Spleen (tissue), 11 donors: ENCODE results near the gene CAMTA1. TPM values are rescaled to one million over a fixed set of nuclear protein-coding genes. Genes with fewer than 3 reads are reported as not detected.

Experiments
- DNase-seq: peaks from one replicate; pipeline ENCODE4 v3.0.0-alpha.2; 2020
- H3K27ac ChIP-seq, 8 donors: fragments of 200-600 bp; sonication (generic) in 7 of 8; 1 replicate in 4 of 8; 2 replicates in 4 of 8; pipeline versions ENCODE4 v1.5.0 to v1.8.0; 2016 to 2021; ENCODE audit warnings: inconsistent platforms in 4 of 8, mild to moderate bottlenecking in 4 of 8, moderate library complexity in 1 of 8
- H3K27me3 ChIP-seq, 7 donors: fragments of 200-600 bp; sonication (generic) in 6 of 7; replicated peaks in 1 of 7; 1 replicate in 4 of 7; 2 replicates in 3 of 7; pipeline versions ENCODE4 v1.5.0 to v1.8.0; 2016 to 2021; ENCODE audit warnings: inconsistent platforms in 3 of 7, mild to moderate bottlenecking in 1 of 7
- H3K36me3 ChIP-seq, 6 donors: fragments of 200-600 bp; sonication (generic) in 5 of 6; 1 replicate in 4 of 6; 2 replicates in 2 of 6; pipeline versions ENCODE4 v1.5.0 to v1.8.0; 2016 to 2021; ENCODE audit warnings: inconsistent platforms in 2 of 6
- H3K4me1 ChIP-seq, 6 donors: fragments of 200-600 bp; sonication (generic) in 5 of 6; 1 replicate in 3 of 6; 2 replicates in 3 of 6; pipeline versions ENCODE4 v1.5.0 to v1.8.0; 2016 to 2021; ENCODE audit warnings: inconsistent platforms in 3 of 6
- H3K4me3 ChIP-seq, 8 donors: fragments of 200-600 bp; sonication (generic) in 7 of 8; 1 replicate in 4 of 8; 2 replicates in 4 of 8; pipeline versions ENCODE4 v1.5.0 to v1.8.0; 2016 to 2021; ENCODE audit warnings: inconsistent platforms in 4 of 8, mild to moderate bottlenecking in 4 of 8, moderate library complexity in 2 of 8
- H3K9me3 ChIP-seq, 8 donors: fragments of 200-600 bp; sonication (generic) in 7 of 8; 1 replicate in 4 of 8; 2 replicates in 4 of 8; pipeline versions ENCODE4 v1.5.0 to v1.8.0; 2016 to 2021; ENCODE audit warnings: inconsistent platforms in 4 of 8
- CTCF ChIP-seq, 11 experiments: fragments of 200-600 bp in 7 of 11; fragments of 450-650 bp in 4 of 11; sonication (generic) in 4 of 11; IDR thresholded peaks in 8 of 11; conservative IDR thresholded peaks in 3 of 11; 1 replicate in 7 of 11; 2 replicates in 4 of 11; pipeline versions ENCODE4 v1.4.0 to v1.8.0; 2016 to 2021; ENCODE audit warnings: antibody characterized with exemption in 11 of 11, inconsistent platforms in 4 of 11, mild to moderate bottlenecking in 1 of 11
- POLR2A ChIP-seq, 3 donors: fragments of 450-650 bp; IDR thresholded peaks; one replicate each; pipeline ENCODE4 v1.5.1; 2017; ENCODE audit warnings: antibody characterized with exemption in 3 of 3, mild to moderate bottlenecking in 1 of 3
- POLR2AphosphoS5 ChIP-seq, 3 donors: sonication (generic); formaldehyde crosslinking; IDR thresholded peaks; one replicate each; pipeline ENCODE4 v1.5.1; 2017; ENCODE audit warnings: antibody characterized with exemption in 3 of 3
- WGBS, 5 donors: extraction: QIAGEN DNeasy Blood & Tissue Kit in 3 of 5; methylation state at CpG; one replicate each; pipeline versions ENCODE4 v1.1.5 to v1.1.7; 2013 to 2018; 5-methylcytosine and 5-hydroxymethylcytosine counted together
- intact Hi-C: fragments of 100-400 bp; cut with DNase I; formaldehyde crosslinking; loops from one replicate; pipeline ENCODE4 v1.15.0; 2023; ENCODE audit warnings: low total_unique reads
- polyA plus RNA-seq, 3 donors: library from polyadenylated mRNA; stranded (reverse); fragments of 200-250 nt; gene quantifications; one replicate each; pipeline ENCODE4 v1.2.1, GENCODE V29; 2013
- total RNA-seq, 7 donors: library from RNA; depleted of rRNA in 3 of 7; stranded (reverse); fragments of >200 nt in 3 of 7; fragmentation: NEBNext Ultra II Directional in 4 of 7; extraction: Animal tissue kit (Norgen Biotek cat#: 25700) in 4 of 7; gene quantifications; one replicate each; pipeline versions ENCODE4 v1.1.0 to v1.2.1, GENCODE V29; 2016 to 2021
- donor health status: healthy with polysubstance abuse.
- donor health status: DM: no; HTN: no; CAD: no; lungs with moderate emphysema.
- donor health status: DM: no; HTN: no; CAD: no.
- donor health status: Bipolar disorder and iron deficiency.
- donor health status: healthy.
- donor health status: DM: no; HTN: no; CAD: no.
- donor health status: DM: yes; HTN: yes; CAD: no.

The CAMTA1 gene
- total and polyA plus RNA-seq, 10 donors, result 53.0 to 106 (median 77.3) TPM

GRCh38 chr1:7515175-7515574 lies 729.9 kb downstream of the CAMTA1 start:
- H3K9me3 ChIP-seq, result no peaks in the 10 kb centered on the region
- H3K36me3 ChIP-seq, result no peaks in the 10 kb centered on the region
- peaks cover 0 to 31% (median 0%) of the 10 kb centered on the region in 7 donors for H3K27me3 ChIP-seq
- WGBS, 5 donors, result 69 to 79% (median 76%) methylated on average over 4 to 5 of the region's 5 CpGs
- intact Hi-C loops, result no loop called here
- no peak overlapping the region for H3K4me3 ChIP-seq
- no peak for DNase-seq
- H3K27ac ChIP-seq, result no peak overlapping the region
- no peak for TF ChIP-seq POLR2AphosphoS5 (IDR thresholded peaks at IDR 0.05)
- no peak for TF ChIP-seq CTCF (IDR thresholded peaks at IDR 0.05 in 8 of 11, conservative IDR thresholded peaks at IDR 0.05 in 3 of 11)
- no peak for TF ChIP-seq POLR2A (IDR thresholded peaks at IDR 0.05)
- H3K4me1 ChIP-seq, result no peaks in the 10 kb centered on the region

- WGBS, 5 donors, result 86 to 92% (median 91%) methylated on average over 8 of the region's 8 CpGs
- no peak for TF ChIP-seq POLR2AphosphoS5 (IDR thresholded peaks at IDR 0.05)
- TF ChIP-seq CTCF (IDR thresholded peaks at IDR 0.05 in 8 of 11, conservative IDR thresholded peaks at IDR 0.05 in 3 of 11), result no peak
- TF ChIP-seq POLR2A (IDR thresholded peaks at IDR 0.05), result no peak
- peaks cover 0 to 26% (median 0%) of the 10 kb centered on the region in 7 donors for H3K27me3 ChIP-seq
- H3K27ac ChIP-seq, result no peak overlapping the region
- H3K9me3 ChIP-seq, result no peaks in the 10 kb centered on the region
- no peaks in the 10 kb centered on the region for H3K4me1 ChIP-seq
- no peak for DNase-seq
- intact Hi-C loops, result no loop called here
- H3K36me3 ChIP-seq, result no peaks in the 10 kb centered on the region
- H3K4me3 ChIP-seq, result no peak overlapping the region
Observed at GRCh38 chr1:7515904-7516303, 730.6 kb downstream of the CAMTA1 start.

GRCh38 chr1:7516341-7516740 lies 731.1 kb downstream of the CAMTA1 start:
- DNase-seq, result no peak
- TF ChIP-seq POLR2AphosphoS5 (IDR thresholded peaks at IDR 0.05), result no peak
- no peak for TF ChIP-seq POLR2A (IDR thresholded peaks at IDR 0.05)
- intact Hi-C loops, result no loop called here
- Histone ChIP-seq H3K9me3 (no peaks in the 10 kb centered on the region), H3K4me1 (no peaks in the 10 kb centered on the region), H3K36me3 (no peaks in the 10 kb centered on the region), H3K4me3 (no peak overlapping the region), H3K27ac (no peak overlapping the region), H3K27me3 (peaks cover 0 to 23% (median 0%) of the 10 kb centered on the region in 7 donors)
- WGBS, 5 donors, result 50 to 84% (median 77%) methylated on average over 4 of the region's 4 CpGs

- no peak for DNase-seq
- TF ChIP-seq POLR2AphosphoS5 (IDR thresholded peaks at IDR 0.05), result no peak
- no peak for TF ChIP-seq POLR2A (IDR thresholded peaks at IDR 0.05)
- no peak for TF ChIP-seq CTCF (IDR thresholded peaks at IDR 0.05 in 8 of 11, conservative IDR thresholded peaks at IDR 0.05 in 3 of 11)
- Histone ChIP-seq H3K27ac (no peak overlapping the region), H3K4me3 (no peak overlapping the region), H3K27me3 (peaks cover 0 to 23% (median 0%) of the 10 kb centered on the region in 7 donors), H3K9me3 (no peaks in the 10 kb centered on the region), H3K4me1 (no peaks in the 10 kb centered on the region), H3K36me3 (no peaks in the 10 kb centered on the region)
- intact Hi-C loops, result no loop called here
- WGBS, 5 donors, result 75 to 86% (median 82%) methylated on average over 5 of the region's 5 CpGs
Observed at GRCh38 chr1:7516929-7517328, 731.7 kb downstream of the CAMTA1 start.
